ENCODE data around the gene HHIP. TPM values are rescaled to one million over a fixed set of nuclear protein-coding genes. Genes with fewer than 3 reads are reported as not detected.

The HHIP gene
- total and polyA plus RNA-seq, 2 of the 13 experiments (the other 11 are each of a cell fraction or from before 2014, with no cell fraction given), result not detected

DNA sequence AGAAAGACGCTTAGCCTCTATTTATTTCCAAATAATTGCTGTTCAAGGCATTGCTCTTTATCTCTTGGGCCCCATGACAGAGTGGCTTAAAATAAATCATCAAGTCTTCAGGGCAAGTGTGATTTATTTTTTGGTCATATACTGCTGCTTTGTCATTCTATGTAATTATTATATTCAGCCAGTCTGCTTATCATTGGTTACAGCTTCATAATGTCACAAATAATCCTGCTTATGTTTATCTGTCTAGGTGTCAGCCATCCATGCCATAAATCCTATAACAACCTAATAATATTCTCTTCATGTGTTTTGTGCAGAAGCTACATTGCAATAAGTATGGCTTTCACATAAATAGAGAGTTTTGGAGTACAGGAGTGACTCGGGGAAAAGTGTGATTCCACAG, 41.0 kb downstream of the HHIP start:
- FAIRE-seq (no peak), DNase-seq (ENCODE audit: low spot score) (no peak), ATAC-seq (no peak)
- Histone ChIP-seq H4K20me1 (ENCODE audit: insufficient read depth, low read length) (no peaks in the 10 kb centered on the region), H3K27ac (ENCODE audit: extremely low read length, insufficient read depth, low read length) (no peak overlapping the region), H3K27me3 (ENCODE audit: control insufficient read depth in 1 of 2, insufficient read depth in 2 of 2, low read length in 2 of 2) (no peaks in the 10 kb centered on the region), H3K36me3 (replicated peaks in 1 of 2; ENCODE audit: control insufficient read depth in 1 of 2, insufficient read depth in 2 of 2, low read length in 2 of 2) (no peaks in the 10 kb centered on the region), H3K79me2 (ENCODE audit: insufficient read depth, low read length) (no peaks in the 10 kb centered on the region), H3K9ac (ENCODE audit: insufficient read depth, low read depth, low read length) (no peak overlapping the region), H3K4me1 (ENCODE audit: insufficient read depth, low read length) (no peaks in the 10 kb centered on the region), H3K4me3 (replicated peaks in 1 of 3; ENCODE audit: insufficient read depth in 1 of 3, low read depth in 2 of 3, low read length in 3 of 3) (no peak overlapping the region), H2AFZ (ENCODE audit: low read length) (no peak overlapping the region), H3K9me3 (ENCODE audit: low read length) (no peaks in the 10 kb centered on the region), H3K4me2 (ENCODE audit: low read depth, low read length) (no peak overlapping the region)
- in situ Hi-C loops (cut with HindIII; ENCODE audit: extremely low pct_ligation_motif_present, low pct_unique_long_range_greater_than_20kb), result no loop called here
- BruUV-seq (replicated peaks), result no TSS peak
- intact Hi-C loops (cut with micrococcal nuclease; ENCODE audit: unreplicated experiment), result no loop called here
- TF ChIP-seq RAD21 (CRISPR knock-in tag; IDR thresholded peaks at IDR 0.05) (no peak), PPARG (CRISPR knock-in tag; conservative IDR thresholded peaks at IDR 0.05) (no peak), SNRNP70 (IDR thresholded peaks at IDR 0.05; ENCODE audit: low read depth, low read length) (no peak), ZNF598 (CRISPR knock-in tag; IDR thresholded peaks at IDR 0.05; ENCODE audit: borderline replicate concordance) (no peak), MLLT10 (CRISPR knock-in tag; IDR thresholded peaks at IDR 0.05) (no peak), ZSCAN21 (CRISPR knock-in tag; IDR thresholded peaks at IDR 0.05; ENCODE audit: borderline replicate concordance) (no peak), HOXD1 (CRISPR knock-in tag; IDR thresholded peaks at IDR 0.05) (no peak), DMAP1 (CRISPR knock-in tag; IDR thresholded peaks at IDR 0.05) (no peak), FOXA1 (IDR thresholded peaks at IDR 0.05) (no peak), FOXA1 (CRISPR knock-in tag; IDR thresholded peaks at IDR 0.05) (no peak), DNMT3B (CRISPR knock-in tag; conservative IDR thresholded peaks at IDR 0.05) (no peak), ZBTB43 (CRISPR knock-in tag; conservative IDR thresholded peaks at IDR 0.05) (no peak)
- TF ChIP-seq, protein P1, sequence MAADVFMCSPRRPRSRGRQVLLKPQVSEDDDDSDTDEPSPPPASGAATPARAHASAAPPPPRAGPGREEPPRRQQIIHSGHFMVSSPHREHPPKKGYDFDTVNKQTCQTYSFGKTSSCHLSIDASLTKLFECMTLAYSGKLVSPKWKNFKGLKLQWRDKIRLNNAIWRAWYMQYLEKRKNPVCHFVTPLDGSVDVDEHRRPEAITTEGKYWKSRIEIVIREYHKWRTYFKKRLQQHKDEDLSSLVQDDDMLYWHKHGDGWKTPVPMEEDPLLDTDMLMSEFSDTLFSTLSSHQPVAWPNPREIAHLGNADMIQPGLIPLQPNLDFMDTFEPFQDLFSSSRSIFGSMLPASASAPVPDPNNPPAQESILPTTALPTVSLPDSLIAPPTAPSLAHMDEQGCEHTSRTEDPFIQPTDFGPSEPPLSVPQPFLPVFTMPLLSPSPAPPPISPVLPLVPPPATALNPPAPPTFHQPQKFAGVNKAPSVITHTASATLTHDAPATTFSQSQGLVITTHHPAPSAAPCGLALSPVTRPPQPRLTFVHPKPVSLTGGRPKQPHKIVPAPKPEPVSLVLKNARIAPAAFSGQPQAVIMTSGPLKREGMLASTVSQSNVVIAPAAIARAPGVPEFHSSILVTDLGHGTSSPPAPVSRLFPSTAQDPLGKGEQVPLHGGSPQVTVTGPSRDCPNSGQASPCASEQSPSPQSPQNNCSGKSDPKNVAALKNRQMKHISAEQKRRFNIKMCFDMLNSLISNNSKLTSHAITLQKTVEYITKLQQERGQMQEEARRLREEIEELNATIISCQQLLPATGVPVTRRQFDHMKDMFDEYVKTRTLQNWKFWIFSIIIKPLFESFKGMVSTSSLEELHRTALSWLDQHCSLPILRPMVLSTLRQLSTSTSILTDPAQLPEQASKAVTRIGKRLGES (CRISPR knock-in tag; IDR thresholded peaks at IDR 0.05; ENCODE audit: borderline replicate concordance), result no peak
- ChIA-PET POLR2A (no interaction called here), CTCF (ENCODE audit: low intra/inter-chr PET ratio, low total read pairs) (no interaction called here)
- WGBS (ENCODE audit: low lambda C conversion rate), result 3% methylated on average over 2 of the region's 2 CpGs

All from HepG2 (cell line).